ENCODE measurements around the gene WBP1L.

GRCh38 chr10:102814453-102814871 is 70.7 kb downstream of the WBP1L start:
- TF ChIP-seq POLR2AphosphoS5 (IDR thresholded peaks at IDR 0.05; ENCODE audit: low read depth, low read length) (no peak), POLR2A (IDR thresholded peaks at IDR 0.05; ENCODE audit: low read depth, low read length) (no peak), TAF1 (IDR thresholded peaks at IDR 0.05; ENCODE audit: borderline replicate concordance, low read depth, low read length) (no peak)

All from GM12892 (cell line).